Measurements from ENCODE around the gene HMGN4. TPM values are rescaled to one million over a fixed set of nuclear protein-coding genes. Genes with fewer than 3 reads are reported as not detected.
"Not testable (repeated sequence)": the region's sequence is repeated elsewhere in the genome, so short reads cannot be mapped to it uniquely, and the experiment has no call there.

Gene HMGN4
- total RNA-seq, 1 experiment from 2014 or later: 73.8 TPM

DNA sequence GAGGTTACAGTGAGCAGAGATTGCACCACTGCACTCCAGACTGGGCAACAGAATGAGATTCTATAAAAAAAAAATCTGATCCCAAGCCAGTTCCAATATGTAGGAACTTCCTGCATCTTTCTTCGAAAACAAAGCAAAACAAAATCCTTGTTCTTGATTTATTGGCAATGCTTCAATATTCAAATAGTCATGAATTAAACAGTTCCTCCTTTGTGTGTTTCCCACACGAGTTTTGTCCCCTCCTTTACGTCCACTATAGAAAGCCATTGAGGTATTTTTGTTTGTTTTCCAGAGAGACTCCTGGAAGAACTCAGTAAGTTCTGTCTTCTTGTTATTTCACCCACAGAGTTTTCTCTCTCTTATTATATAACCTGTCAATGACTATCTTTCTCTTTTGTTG is 30.5 kb upstream of the HMGN4 start:
- ChIA-PET POLR2A (no interaction called here), CTCF (no interaction called here), RAD21 (ENCODE audit: low non-redundant PET in 1 of 2, low total read pairs in 2 of 2, uncharacterized antibody in 2 of 2, unreplicated experiment in 2 of 2) (no interaction called here)
- no peak overlapping the region for H3K4me2 ChIP-seq (ENCODE audit: low read length)
- no peak overlapping the region for H2AFZ ChIP-seq (ENCODE audit: low read depth, low read length, poor library complexity, severe bottlenecking)
- ATAC-seq (no peak), DNase-seq (ENCODE audit: low read depth, low spot score) (no peak)
- TF ChIP-seq EGR1 (IDR thresholded peaks at IDR 0.05; ENCODE audit: low read depth): no peak
- TF ChIP-seq CBX3 (IDR thresholded peaks at IDR 0.05; ENCODE audit: low read depth): no peak
- TF ChIP-seq, protein P1, sequence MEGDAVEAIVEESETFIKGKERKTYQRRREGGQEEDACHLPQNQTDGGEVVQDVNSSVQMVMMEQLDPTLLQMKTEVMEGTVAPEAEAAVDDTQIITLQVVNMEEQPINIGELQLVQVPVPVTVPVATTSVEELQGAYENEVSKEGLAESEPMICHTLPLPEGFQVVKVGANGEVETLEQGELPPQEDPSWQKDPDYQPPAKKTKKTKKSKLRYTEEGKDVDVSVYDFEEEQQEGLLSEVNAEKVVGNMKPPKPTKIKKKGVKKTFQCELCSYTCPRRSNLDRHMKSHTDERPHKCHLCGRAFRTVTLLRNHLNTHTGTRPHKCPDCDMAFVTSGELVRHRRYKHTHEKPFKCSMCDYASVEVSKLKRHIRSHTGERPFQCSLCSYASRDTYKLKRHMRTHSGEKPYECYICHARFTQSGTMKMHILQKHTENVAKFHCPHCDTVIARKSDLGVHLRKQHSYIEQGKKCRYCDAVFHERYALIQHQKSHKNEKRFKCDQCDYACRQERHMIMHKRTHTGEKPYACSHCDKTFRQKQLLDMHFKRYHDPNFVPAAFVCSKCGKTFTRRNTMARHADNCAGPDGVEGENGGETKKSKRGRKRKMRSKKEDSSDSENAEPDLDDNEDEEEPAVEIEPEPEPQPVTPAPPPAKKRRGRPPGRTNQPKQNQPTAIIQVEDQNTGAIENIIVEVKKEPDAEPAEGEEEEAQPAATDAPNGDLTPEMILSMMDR (IDR thresholded peaks at IDR 0.05 in 2 of 3, conservative IDR thresholded peaks at IDR 0.05 in 1 of 3; ENCODE audit: borderline replicate concordance in 1 of 3, insufficient read depth in 1 of 3, low read depth in 2 of 3, low read length in 2 of 3): no peak
- TF ChIP-seq SRF (IDR thresholded peaks at IDR 0.05; ENCODE audit: low read depth): no peak
- TF ChIP-seq SP1 (IDR thresholded peaks at IDR 0.05; ENCODE audit: low read depth): no peak
- no peak for TF ChIP-seq EZH2phosphoT487 (IDR thresholded peaks at IDR 0.05; ENCODE audit: borderline replicate concordance)
- TF ChIP-seq POLR2A (IDR thresholded peaks at IDR 0.05; ENCODE audit: borderline replicate concordance, extremely low read depth, insufficient read depth, insufficient read length): no peak
- TF ChIP-seq SIN3A (IDR thresholded peaks at IDR 0.05; ENCODE audit: low read depth): no peak
- TF ChIP-seq FOSL1 (IDR thresholded peaks at IDR 0.05; ENCODE audit: low read depth): no peak
- H3K4me3 ChIP-seq (replicated peaks in 1 of 2; ENCODE audit: low read depth in 1 of 2, low read length in 2 of 2): no peak overlapping the region
- H3K36me3 ChIP-seq (ENCODE audit: control insufficient read depth in 1 of 2, insufficient read depth in 2 of 2, low read length in 2 of 2): no peaks in the 10 kb centered on the region
- H3K9ac ChIP-seq (ENCODE audit: low read length): no peak overlapping the region
- intact Hi-C loops (cut with micrococcal nuclease): no loop called here
- no peaks in the 10 kb centered on the region for H4K20me1 ChIP-seq (ENCODE audit: insufficient read depth)
- peaks cover 0 to 10% of the 10 kb centered on the region in 2 experiments; a peak in 2 of 4 replicates for H3K4me1 ChIP-seq (ENCODE audit: control insufficient read depth in 1 of 2, insufficient read depth in 2 of 2, low read length in 2 of 2)
- H3K9me3 ChIP-seq (ENCODE audit: control insufficient read depth in 1 of 2, insufficient read depth in 1 of 2, low read depth in 1 of 2, low read length in 2 of 2): no peaks in the 10 kb centered on the region
- no peak overlapping the region for H3K27ac ChIP-seq (ENCODE audit: low read depth, low read length)
- BruUV-seq (replicated peaks): no TSS peak
- no peaks in the 10 kb centered on the region; the same call in 1 of the 2 replicates for H3K9me2 ChIP-seq (ENCODE audit: insufficient read depth)
- no peaks in the 10 kb centered on the region for H3K79me2 ChIP-seq (ENCODE audit: insufficient read depth, low read length)
- H3K27me3 ChIP-seq (ENCODE audit: insufficient read depth, low read length): no peaks in the 10 kb centered on the region

DNA sequence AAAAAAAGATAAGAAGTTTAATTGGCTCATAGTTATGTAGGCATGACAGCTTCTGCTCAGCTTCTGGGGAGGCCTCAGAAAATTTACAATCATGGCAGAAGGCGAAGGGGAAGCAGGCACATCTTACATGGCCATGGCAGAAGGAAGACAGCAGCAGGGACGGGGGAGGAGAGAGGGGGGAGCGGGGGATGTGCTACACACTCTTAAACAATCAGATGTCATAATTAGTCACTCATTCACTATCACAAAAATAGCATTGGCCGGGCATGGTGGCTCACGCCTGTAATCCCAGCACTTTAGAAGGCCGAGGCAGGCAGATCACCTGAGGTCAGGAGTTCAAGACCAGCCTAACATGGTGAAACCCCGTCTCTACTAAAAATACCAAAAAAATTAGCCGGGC is 27.1 kb upstream of the HMGN4 start:
- H3K4me1 ChIP-seq (ENCODE audit: control insufficient read depth in 1 of 2, insufficient read depth in 2 of 2, low read length in 2 of 2); H3K27me3 ChIP-seq (ENCODE audit: insufficient read depth, low read length); H3K9me3 ChIP-seq (ENCODE audit: control insufficient read depth in 1 of 2, insufficient read depth in 1 of 2, low read depth in 1 of 2, low read length in 2 of 2); CTCF ChIA-PET; DNase-seq (ENCODE audit: low read depth, low spot score); intact Hi-C loops (cut with micrococcal nuclease); H3K79me2 ChIP-seq (ENCODE audit: insufficient read depth, low read length); H3K4me3 ChIP-seq (replicated peaks in 1 of 2; ENCODE audit: low read depth in 1 of 2, low read length in 2 of 2); H3K36me3 ChIP-seq (ENCODE audit: control insufficient read depth in 1 of 2, insufficient read depth in 2 of 2, low read length in 2 of 2); BruUV-seq (replicated peaks); RAD21 ChIA-PET (ENCODE audit: low non-redundant PET in 1 of 2, low total read pairs in 2 of 2, uncharacterized antibody in 2 of 2, unreplicated experiment in 2 of 2); H3K9ac ChIP-seq (ENCODE audit: low read length); H4K20me1 ChIP-seq (ENCODE audit: insufficient read depth); H2AFZ ChIP-seq (ENCODE audit: low read depth, low read length, poor library complexity, severe bottlenecking); H3K27ac ChIP-seq (ENCODE audit: low read depth, low read length); POLR2A ChIA-PET; H3K9me2 ChIP-seq (ENCODE audit: insufficient read depth): not testable (repeated sequence)
- peak; percentile 63 for ATAC-seq
- H3K4me2 ChIP-seq (ENCODE audit: low read length): peak overlapping the region; percentile 5; the same call in 1 of the 2 replicates

All from HCT116 (cell line).